ENCODE measurements around the gene GALNT10. TPM values are rescaled to one million over a fixed set of nuclear protein-coding genes. Genes with fewer than 3 reads are reported as not detected.

The GALNT10 gene
- total RNA-seq, 1 experiment from 2014 or later, result 23.4 TPM

DNA sequence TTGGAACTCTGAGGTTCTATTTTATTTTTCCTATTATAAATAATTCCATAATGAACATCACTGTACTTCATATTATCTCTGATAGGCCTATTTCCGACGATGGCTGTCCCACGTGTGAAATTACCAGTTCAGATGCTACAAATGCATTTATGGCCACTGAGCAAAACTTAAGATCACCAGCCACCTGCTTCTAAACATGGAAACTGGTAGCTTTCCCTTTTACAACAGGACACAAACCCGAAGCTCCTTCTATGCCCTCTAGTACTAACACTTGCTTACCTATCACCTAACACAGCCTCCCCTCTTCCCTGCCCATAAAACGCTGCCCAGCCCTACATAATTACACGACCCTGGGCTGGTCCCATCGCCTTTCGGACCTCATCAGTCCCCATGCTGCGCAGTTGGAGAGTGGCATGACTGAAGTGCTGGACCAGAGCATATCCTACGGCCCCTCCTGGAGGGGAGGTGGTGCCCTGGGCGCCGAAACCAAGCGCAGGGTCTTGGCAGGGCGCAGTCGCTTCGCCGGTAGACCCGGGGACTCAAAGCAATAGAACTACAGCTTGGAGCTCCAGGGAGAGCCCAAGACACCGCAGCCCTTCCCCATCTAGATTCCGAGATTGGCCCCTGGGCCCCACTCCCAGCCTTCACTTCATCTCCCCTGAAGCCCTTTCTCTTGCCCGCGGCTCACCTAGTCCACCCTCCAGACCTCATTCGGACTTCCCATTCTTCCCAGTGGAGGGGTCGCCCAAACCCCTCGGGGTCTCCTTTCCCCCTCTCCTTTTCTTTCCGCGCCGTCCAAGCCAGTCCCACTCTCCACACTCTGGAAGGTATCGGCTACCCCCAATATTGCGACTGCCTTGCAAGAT lies 254.3 kb downstream of the GALNT10 start:
- H3K9me3 Mint-ChIP-seq (ENCODE audit: unreplicated experiment), result no peaks in the 10 kb centered on the region
- ChIA-PET CTCF (no interaction called here), POLR2A (no interaction called here)
- peaks cover 16% of the 10 kb centered on the region for H3K36me3 Mint-ChIP-seq (ENCODE audit: insufficient read depth, unreplicated experiment)
- TF ChIP-seq, protein P1, sequence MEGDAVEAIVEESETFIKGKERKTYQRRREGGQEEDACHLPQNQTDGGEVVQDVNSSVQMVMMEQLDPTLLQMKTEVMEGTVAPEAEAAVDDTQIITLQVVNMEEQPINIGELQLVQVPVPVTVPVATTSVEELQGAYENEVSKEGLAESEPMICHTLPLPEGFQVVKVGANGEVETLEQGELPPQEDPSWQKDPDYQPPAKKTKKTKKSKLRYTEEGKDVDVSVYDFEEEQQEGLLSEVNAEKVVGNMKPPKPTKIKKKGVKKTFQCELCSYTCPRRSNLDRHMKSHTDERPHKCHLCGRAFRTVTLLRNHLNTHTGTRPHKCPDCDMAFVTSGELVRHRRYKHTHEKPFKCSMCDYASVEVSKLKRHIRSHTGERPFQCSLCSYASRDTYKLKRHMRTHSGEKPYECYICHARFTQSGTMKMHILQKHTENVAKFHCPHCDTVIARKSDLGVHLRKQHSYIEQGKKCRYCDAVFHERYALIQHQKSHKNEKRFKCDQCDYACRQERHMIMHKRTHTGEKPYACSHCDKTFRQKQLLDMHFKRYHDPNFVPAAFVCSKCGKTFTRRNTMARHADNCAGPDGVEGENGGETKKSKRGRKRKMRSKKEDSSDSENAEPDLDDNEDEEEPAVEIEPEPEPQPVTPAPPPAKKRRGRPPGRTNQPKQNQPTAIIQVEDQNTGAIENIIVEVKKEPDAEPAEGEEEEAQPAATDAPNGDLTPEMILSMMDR (IDR thresholded peaks at IDR 0.05; ENCODE audit: insufficient read depth in 1 of 2, low read depth in 1 of 2, low read length in 1 of 2, severe bottlenecking in 1 of 2, unreplicated experiment in 1 of 2), result no peak
- no peaks in the 10 kb centered on the region for H3K27me3 Mint-ChIP-seq (ENCODE audit: insufficient read depth, unreplicated experiment)
- peaks cover 16% of the 10 kb centered on the region for H3K4me1 Mint-ChIP-seq (ENCODE audit: low read depth, unreplicated experiment)
- no TSS peak for BruUV-seq (replicated peaks)
- no peaks in the 10 kb centered on the region for H3K9me3 ChIP-seq
- no peaks in the 10 kb centered on the region; the same call in 1 of the 2 replicates for H3K36me3 ChIP-seq (ENCODE audit: control insufficient read depth, insufficient read depth, low read length)
- no peaks in the 10 kb centered on the region for H3K4me1 ChIP-seq
- peak overlapping the region; percentile 98 for H3K4me3 Mint-ChIP-seq (ENCODE audit: unreplicated experiment)
- peak overlapping the region; percentile 77 for H3K27ac Mint-ChIP-seq (ENCODE audit: unreplicated experiment)
- intact Hi-C loops (cut with micrococcal nuclease; ENCODE audit: unreplicated experiment), result loop anchor here (5.0 kb wide), 1 partner anchor 157 kb away; no protein-coding TSS in a partner anchor
- no peaks in the 10 kb centered on the region for H3K27me3 ChIP-seq (replicated peaks; ENCODE audit: control insufficient read depth, insufficient read depth, low read length)
- DNase-seq, result peak; percentile 26 to 42
- peak overlapping the region; percentile 77 for H3K4me3 ChIP-seq (ENCODE audit: low read depth, low read length)

DNA sequence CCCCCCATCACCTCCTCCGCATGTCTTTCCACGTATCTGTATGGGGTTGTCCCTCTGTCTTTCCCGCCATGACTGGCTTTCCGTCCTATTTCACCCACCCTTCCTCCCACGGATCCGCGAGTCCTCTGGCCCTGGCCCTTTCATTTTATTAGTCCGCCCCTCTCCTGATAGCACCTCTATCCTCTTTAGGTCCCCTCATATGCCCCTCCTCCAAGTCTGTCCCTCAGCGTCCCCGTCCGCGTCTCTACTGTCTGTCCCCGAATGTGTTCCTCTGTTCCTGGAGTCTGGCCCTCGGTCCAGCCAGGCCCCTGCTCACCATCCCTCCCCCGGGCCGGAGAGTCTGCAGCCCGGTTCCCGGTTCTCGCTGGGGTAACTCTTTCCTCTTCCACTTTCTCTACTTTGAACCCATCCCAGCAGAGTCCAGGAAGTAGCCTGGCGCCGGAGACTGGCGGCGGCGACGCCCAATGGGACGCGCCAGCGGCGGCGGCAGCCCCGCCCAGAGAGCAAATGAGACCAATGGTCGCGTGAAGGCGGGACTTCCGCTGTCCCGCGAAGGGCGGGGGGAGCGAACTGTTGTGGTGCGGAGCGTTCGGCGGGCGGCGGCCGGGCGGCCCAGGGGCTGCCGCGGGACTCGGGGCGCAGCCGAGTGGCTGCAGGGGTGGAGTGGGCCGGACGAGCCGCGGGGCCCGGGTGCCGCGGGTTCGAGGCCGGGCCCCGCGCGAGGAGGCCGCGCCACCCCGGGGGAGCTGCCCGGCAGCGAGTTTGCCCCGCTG lies 255.1 kb downstream of the GALNT10 start, which contains the start of gene SAP30L:
Gene SAP30L, plus strand, starts transcription at position 576 of the 773 bp plus-strand sequence. CDS start 608 bp downstream, outside the sequence.
- Mint-ChIP-seq H3K4me3 (ENCODE audit: unreplicated experiment) (peak within 1 kb of the TSS; percentile 98), H3K9me3 (ENCODE audit: unreplicated experiment) (no peaks in the 10 kb centered on the region), H3K4me1 (ENCODE audit: low read depth, unreplicated experiment) (peaks cover 16% of the 10 kb centered on the region), H3K36me3 (ENCODE audit: insufficient read depth, unreplicated experiment) (peaks cover 16% of the 10 kb centered on the region), H3K27me3 (ENCODE audit: insufficient read depth, unreplicated experiment) (no peaks in the 10 kb centered on the region), H3K27ac (ENCODE audit: unreplicated experiment) (peak within 1 kb of the TSS; percentile 77)
- CTCF ChIA-PET, result no interaction called here
- Histone ChIP-seq H3K4me3 (ENCODE audit: low read depth, low read length) (peak within 1 kb of the TSS; percentile 77), H3K9me3 (no peaks in the 10 kb centered on the region), H3K36me3 (ENCODE audit: control insufficient read depth, insufficient read depth, low read length) (no peaks in the 10 kb centered on the region; the same call in 1 of the 2 replicates), H3K27me3 (replicated peaks; ENCODE audit: control insufficient read depth, insufficient read depth, low read length) (no peaks in the 10 kb centered on the region), H3K4me1 (no peaks in the 10 kb centered on the region)
- BruUV-seq (replicated peaks), result no TSS peak
- peak; percentile 94 to 97 for DNase-seq
- intact Hi-C loops (cut with micrococcal nuclease; ENCODE audit: unreplicated experiment), result loop anchor here (5.0 kb wide), 1 partner anchor 158 kb away; no protein-coding TSS in a partner anchor
- POLR2A ChIA-PET, result no interaction called here
- TF ChIP-seq, protein P1 (IDR thresholded peaks at IDR 0.05; ENCODE audit: insufficient read depth in 1 of 2, low read depth in 1 of 2, low read length in 1 of 2, severe bottlenecking in 1 of 2, unreplicated experiment in 1 of 2), result no peak
